Transverse colon (tissue), 4 donors: Measurements from ENCODE around the gene CEP41. TPM values are rescaled to one million over a fixed set of nuclear protein-coding genes. Genes with fewer than 3 reads are reported as not detected.

Source experiments
- DNase-seq: peaks from one replicate; pipeline ENCODE4 v3.0.0-alpha.2; 2019
- H3K27ac ChIP-seq, 4 donors: fragments of 200-600 bp; sonication (generic); 2 replicates each; pipeline ENCODE4 v1.5.1; 2016 to 2018; ENCODE audit warnings: inconsistent platforms in 4 of 4
- H3K27me3 ChIP-seq: fragments of 200-600 bp; sonication (generic); 2 replicates; pipeline ENCODE4 v1.5.1; 2017; ENCODE audit warnings: inconsistent platforms
- H3K36me3 ChIP-seq, 4 donors: fragments of 200-600 bp; sonication (generic); 2 replicates each; pipeline ENCODE4 v1.5.1; 2017 to 2019; ENCODE audit warnings: inconsistent platforms in 4 of 4
- H3K4me1 ChIP-seq, 4 donors: fragments of 200-600 bp; sonication (generic); 2 replicates each; pipeline ENCODE4 v1.5.1; 2017 to 2020; ENCODE audit warnings: inconsistent platforms in 4 of 4
- H3K4me3 ChIP-seq, 4 donors: fragments of 200-600 bp; sonication (generic); 1 replicate in 1 of 4; 2 replicates in 3 of 4; pipeline versions ENCODE4 v1.5.1 to v1.6.1; 2017 to 2019; ENCODE audit warnings: inconsistent platforms in 4 of 4
- H3K9me3 ChIP-seq, 2 donors: fragments of 200-600 bp; sonication (generic); 2 replicates each; pipeline ENCODE4 v1.5.1; 2017 to 2019; ENCODE audit warnings: inconsistent platforms in 2 of 2
- EP300 ChIP-seq: sonication (generic); formaldehyde crosslinking; IDR thresholded peaks from one replicate; pipeline ENCODE4 v1.6.1; 2017; ENCODE audit warnings: antibody characterized with exemption, low read depth
- POLR2A ChIP-seq: fragments of 450-650 bp; IDR thresholded peaks from one replicate; pipeline ENCODE4 v1.6.1; 2016; ENCODE audit warnings: antibody characterized with exemption, mild to moderate bottlenecking, moderate library complexity
- POLR2AphosphoS5 ChIP-seq, 3 donors: sonication (generic); formaldehyde crosslinking; IDR thresholded peaks; one replicate each; pipeline ENCODE4 v1.6.1; 2016; ENCODE audit warnings: antibody characterized with exemption in 3 of 3
- WGBS, 2 donors: methylation state at CpG; one replicate each; pipeline ENCODE4 v1.1.5; 2018; ENCODE audit warnings: low coverage in 1 of 2; 5-methylcytosine and 5-hydroxymethylcytosine counted together
- in situ Hi-C, 4 donors: fragments of 200-750 bp; cut with MboI; loops; one replicate each; pipeline versions ENCODE4 v1.15.0 to v1.15.1; 2017; ENCODE audit warnings: low sequenced_read_pairs in 3 of 4, low pct_ligation_motif_present in 1 of 4, low pct_unique_long_range_greater_than_20kb in 1 of 4
- intact Hi-C: fragments of 100-400 bp; cut with DNase I; formaldehyde crosslinking; loops from one replicate; pipeline ENCODE4 v1.15.1; 2023; ENCODE audit warnings: low total_unique reads
- total RNA-seq, 4 donors: library from RNA; depleted of rRNA; stranded (reverse); fragments of >200 nt; gene quantifications; one replicate each; pipeline ENCODE4 v1.1.0, GENCODE V29; 2016
- TF ChIP-seq, protein P1 (sequence below), 5 experiments: fragments of 200-600 bp in 3 of 5; fragments of 450-650 bp in 2 of 5; sonication (generic) in 3 of 5; IDR thresholded peaks; 1 replicate in 2 of 5; 2 replicates in 3 of 5; pipeline ENCODE4 v1.5.1; 2016 to 2017; ENCODE audit warnings: antibody characterized with exemption in 5 of 5, inconsistent platforms in 3 of 5, mild to moderate bottlenecking in 2 of 5, moderate library complexity in 1 of 5

CEP41 gene
- total RNA-seq, 4 donors from 2014 or later, result 0.75 to 4.8 (median 2.7) TPM; not detected in 1

DNA sequence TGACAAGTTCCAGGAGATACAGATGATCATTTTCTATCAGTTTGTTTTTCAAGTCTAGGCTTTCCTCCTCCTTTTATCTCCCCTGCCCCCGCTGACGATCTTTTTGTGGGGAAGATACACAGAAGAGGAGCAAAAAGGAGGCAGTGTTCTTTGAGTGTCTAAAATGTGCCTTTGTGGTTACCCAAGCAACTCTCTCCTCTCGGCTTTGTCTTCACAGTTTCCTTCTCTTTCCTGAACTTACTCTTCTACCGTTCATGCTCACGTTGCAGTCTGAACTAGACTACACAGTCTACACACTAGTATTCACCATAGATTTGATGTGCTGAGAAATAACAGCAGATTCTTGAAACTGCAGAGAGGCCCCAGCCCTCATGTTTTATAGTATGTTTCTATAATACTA is 23.6 kb downstream of the CEP41 start:
- H3K9me3 ChIP-seq, result no peaks in the 10 kb centered on the region
- no peaks in the 10 kb centered on the region for H3K27me3 ChIP-seq
- no peak for DNase-seq
- H3K27ac ChIP-seq, result no peak overlapping the region
- in situ Hi-C loops, result no loop called here
- no peaks in the 10 kb centered on the region for H3K36me3 ChIP-seq
- H3K4me3 ChIP-seq, result no peak overlapping the region
- TF ChIP-seq, protein P1, sequence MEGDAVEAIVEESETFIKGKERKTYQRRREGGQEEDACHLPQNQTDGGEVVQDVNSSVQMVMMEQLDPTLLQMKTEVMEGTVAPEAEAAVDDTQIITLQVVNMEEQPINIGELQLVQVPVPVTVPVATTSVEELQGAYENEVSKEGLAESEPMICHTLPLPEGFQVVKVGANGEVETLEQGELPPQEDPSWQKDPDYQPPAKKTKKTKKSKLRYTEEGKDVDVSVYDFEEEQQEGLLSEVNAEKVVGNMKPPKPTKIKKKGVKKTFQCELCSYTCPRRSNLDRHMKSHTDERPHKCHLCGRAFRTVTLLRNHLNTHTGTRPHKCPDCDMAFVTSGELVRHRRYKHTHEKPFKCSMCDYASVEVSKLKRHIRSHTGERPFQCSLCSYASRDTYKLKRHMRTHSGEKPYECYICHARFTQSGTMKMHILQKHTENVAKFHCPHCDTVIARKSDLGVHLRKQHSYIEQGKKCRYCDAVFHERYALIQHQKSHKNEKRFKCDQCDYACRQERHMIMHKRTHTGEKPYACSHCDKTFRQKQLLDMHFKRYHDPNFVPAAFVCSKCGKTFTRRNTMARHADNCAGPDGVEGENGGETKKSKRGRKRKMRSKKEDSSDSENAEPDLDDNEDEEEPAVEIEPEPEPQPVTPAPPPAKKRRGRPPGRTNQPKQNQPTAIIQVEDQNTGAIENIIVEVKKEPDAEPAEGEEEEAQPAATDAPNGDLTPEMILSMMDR (IDR thresholded peaks at IDR 0.05), result no peak
- TF ChIP-seq POLR2AphosphoS5 (IDR thresholded peaks at IDR 0.05), result no peak
- TF ChIP-seq POLR2A, result no peak
- intact Hi-C loops, result no loop called here
- 51 to 75% methylated on average over 5 of the region's 5 CpGs for WGBS, 2 donors
- peaks cover 0 to 11% (median 2%) of the 10 kb centered on the region in 4 donors for H3K4me1 ChIP-seq

- no peaks in the 10 kb centered on the region for H3K4me1 ChIP-seq
- H3K27ac ChIP-seq, result no peak overlapping the region
- TF ChIP-seq, protein P1 (IDR thresholded peaks at IDR 0.05), result no peak
- TF ChIP-seq EP300 (no peak), POLR2AphosphoS5 (IDR thresholded peaks at IDR 0.05) (no peak), POLR2A (no peak)
- H3K27me3 ChIP-seq, result no peaks in the 10 kb centered on the region
- no peak for DNase-seq
- H3K36me3 ChIP-seq, result no peaks in the 10 kb centered on the region
- intact Hi-C loops (no loop called here), in situ Hi-C loops (no loop called here)
- no peak overlapping the region for H3K4me3 ChIP-seq
- no peaks in the 10 kb centered on the region for H3K9me3 ChIP-seq
Observed at GRCh38 chr7:130415006-130415405, 25.8 kb downstream of the CEP41 start.

DNA sequence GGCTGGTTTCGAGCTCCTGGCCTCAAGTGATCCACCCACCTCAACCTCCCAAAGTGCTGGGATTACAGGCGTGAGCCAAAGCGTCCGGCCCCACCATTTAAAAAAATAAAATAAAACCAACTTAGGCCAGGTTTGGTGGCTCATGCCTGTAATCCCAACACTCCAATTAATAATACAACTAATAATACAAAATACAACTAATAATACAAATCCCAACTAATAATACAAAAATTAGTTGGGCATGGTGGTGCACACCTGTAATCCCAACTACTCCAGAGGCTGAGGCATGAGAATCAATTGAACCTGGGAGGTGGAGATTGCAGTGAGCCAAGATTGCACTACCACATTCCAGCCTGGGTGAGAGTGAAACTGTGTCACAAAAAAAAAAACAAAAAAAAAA is 27.6 kb downstream of the CEP41 start:
- no peaks in the 10 kb centered on the region for H3K36me3 ChIP-seq
- intact Hi-C loops, result no loop called here
- H3K4me3 ChIP-seq, result no peak overlapping the region
- in situ Hi-C loops, result no loop called here
- DNase-seq, result no peak
- no peaks in the 10 kb centered on the region for H3K9me3 ChIP-seq
- no peak for TF ChIP-seq POLR2A
- no peak for TF ChIP-seq POLR2AphosphoS5 (IDR thresholded peaks at IDR 0.05)
- no peak for TF ChIP-seq EP300
- TF ChIP-seq, protein P1 (IDR thresholded peaks at IDR 0.05), result no peak
- H3K27me3 ChIP-seq, result no peaks in the 10 kb centered on the region
- 100% methylated on average over 4 of the region's 4 CpGs; no CpG with 5 or more reads in 1 of the 2 donors for WGBS, 2 donors
- no peaks in the 10 kb centered on the region for H3K4me1 ChIP-seq
- no peak overlapping the region for H3K27ac ChIP-seq

DNA sequence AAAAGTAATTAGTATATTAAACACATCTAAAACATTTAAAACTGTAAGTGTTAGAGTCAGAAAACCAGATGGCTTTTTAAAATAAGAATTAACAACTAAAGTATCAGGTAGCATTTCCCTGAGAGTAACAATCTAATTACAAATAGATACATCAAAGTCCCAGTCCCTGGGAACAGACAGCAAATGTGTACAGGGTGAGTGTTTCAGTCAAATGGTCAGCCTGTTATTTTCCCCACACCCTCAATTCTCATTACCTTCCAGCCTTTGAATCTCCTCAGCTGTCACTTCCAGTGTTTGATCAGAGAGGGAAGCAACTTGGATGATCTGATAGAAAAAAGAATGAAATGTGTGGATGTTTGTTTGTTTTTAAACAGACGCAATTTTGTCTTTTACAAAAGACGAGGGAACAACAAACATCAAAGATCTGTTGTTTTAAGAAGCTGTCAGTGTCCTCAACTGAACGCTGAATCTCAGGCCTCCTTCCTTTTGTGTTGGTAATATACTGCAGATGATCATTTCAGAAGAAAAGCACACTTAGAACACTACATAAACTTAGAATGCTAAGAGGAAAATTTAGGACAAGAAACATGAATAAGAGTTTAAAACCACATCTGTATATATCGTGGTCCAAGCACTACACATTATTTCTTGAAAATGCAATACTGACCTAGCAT is 29.8 kb downstream of the CEP41 start:
- Histone ChIP-seq H3K27ac (no peak overlapping the region), H3K27me3 (no peaks in the 10 kb centered on the region), H3K36me3 (no peaks in the 10 kb centered on the region), H3K9me3 (no peaks in the 10 kb centered on the region), H3K4me1 (no peaks in the 10 kb centered on the region), H3K4me3 (no peak overlapping the region)
- TF ChIP-seq EP300, result no peak
- TF ChIP-seq, protein P1 (IDR thresholded peaks at IDR 0.05), result no peak
- TF ChIP-seq POLR2A, result no peak
- intact Hi-C loops (no loop called here), in situ Hi-C loops (no loop called here)
- WGBS, 2 donors, result 75 to 82% methylated on average over 4 of the region's 4 CpGs
- no peak for DNase-seq
